SK-N-SH treated with all-trans-retinoic acid at 6 μM for 48 hours (cell line): ENCODE measurements around the gene TNFRSF4.

Experiments used
- ATAC-seq: fragments of 200-7000 bp; cut with Tn5 transposase; 3 replicates; pipeline ENCODE4 v1.9.1; 2020; ENCODE audit warnings: mild to moderate bottlenecking, moderate library complexity
- ARNTL ChIP-seq: fragments of 450-650 bp; formaldehyde crosslinking; IDR thresholded peaks from 2 replicates; pipeline ENCODE4 v1.5.0; 2020; ENCODE audit warnings: low read depth, mild to moderate bottlenecking, moderate library complexity, borderline replicate concordance
- BACH2 ChIP-seq: fragments of 250-450 bp; sonication (Bioruptor Pico); IDR thresholded peaks from 2 replicates; pipeline ENCODE4 v1.9.0; 2021; ENCODE audit warnings: mild to moderate bottlenecking, borderline replicate concordance
- CSDC2 ChIP-seq: fragments of 250-450 bp; sonication (Bioruptor Pico); IDR thresholded peaks from 2 replicates; pipeline ENCODE4 v1.5.0; 2020; ENCODE audit warnings: mild to moderate bottlenecking, moderate library complexity
- CSRNP3 ChIP-seq: fragments of 250-450 bp; sonication (Bioruptor Pico); IDR thresholded peaks from 2 replicates; pipeline ENCODE4 v1.5.1; 2021; ENCODE audit warnings: mild to moderate bottlenecking, moderate library complexity
- ESRRG ChIP-seq: fragments of 250-450 bp; sonication (Bioruptor Pico); IDR thresholded peaks from 2 replicates; pipeline ENCODE4 v1.6.1; 2021; ENCODE audit warnings: mild to moderate bottlenecking
- GLIS3 ChIP-seq: fragments of 250-450 bp; sonication (Bioruptor Pico); IDR thresholded peaks from 2 replicates; pipeline ENCODE4 v1.5.0; 2020; ENCODE audit warnings: mild to moderate bottlenecking, moderate library complexity
- ISL1 ChIP-seq: fragments of 250-450 bp; sonication (Bioruptor Pico); IDR thresholded peaks from 2 replicates; pipeline ENCODE4 v2.1.2; 2022; ENCODE audit warnings: mild to moderate bottlenecking, moderate library complexity
- OSR1 ChIP-seq: fragments of 250-450 bp; sonication (Bioruptor Pico); IDR thresholded peaks from 2 replicates; pipeline ENCODE4 v1.8.0; 2022; ENCODE audit warnings: moderate library complexity, mild to moderate bottlenecking, inconsistent platforms
- PATZ1 ChIP-seq: fragments of 250-450 bp; sonication (Bioruptor Pico); IDR thresholded peaks from 2 replicates; pipeline ENCODE4 v1.8.0; 2020; ENCODE audit warnings: mild to moderate bottlenecking, moderate library complexity, borderline replicate concordance
- PPARA ChIP-seq: fragments of 250-450 bp; sonication (Bioruptor Pico); IDR thresholded peaks from 2 replicates; pipeline ENCODE4 v1.5.0; 2020; ENCODE audit warnings: mild to moderate bottlenecking, borderline replicate concordance
- TCF4 ChIP-seq: fragments of 250-450 bp; sonication (Bioruptor Pico); IDR thresholded peaks from 2 replicates; pipeline ENCODE4 v1.8.0; 2021; ENCODE audit warnings: mild to moderate bottlenecking, moderate library complexity, borderline replicate concordance
- TOX ChIP-seq: fragments of 250-450 bp; sonication (Bioruptor Pico); IDR thresholded peaks from 2 replicates; pipeline ENCODE4 v1.8.0; 2021; ENCODE audit warnings: mild to moderate bottlenecking, moderate library complexity, borderline replicate concordance
- TSHZ2 ChIP-seq: fragments of 250-450 bp; sonication (Bioruptor Pico); IDR thresholded peaks from 2 replicates; pipeline ENCODE4 v1.5.0; 2020; ENCODE audit warnings: mild to moderate bottlenecking, moderate library complexity
- ZC3H10 ChIP-seq: fragments of 250-450 bp; sonication (Bioruptor Pico); IDR thresholded peaks from 2 replicates; pipeline ENCODE4 v1.5.1; 2021; ENCODE audit warnings: mild to moderate bottlenecking, moderate library complexity
- ZFP3 ChIP-seq: fragments of 250-450 bp; sonication (Bioruptor Pico); IDR thresholded peaks from 2 replicates; pipeline ENCODE4 v1.5.0; 2020; ENCODE audit warnings: mild to moderate bottlenecking, moderate library complexity
- ZFP30 ChIP-seq: fragments of 450-650 bp; formaldehyde crosslinking; IDR thresholded peaks from 2 replicates; pipeline ENCODE4 v1.5.0; 2022; ENCODE audit warnings: mild to moderate bottlenecking, moderate library complexity
- ZNF565 ChIP-seq: fragments of 450-650 bp; formaldehyde crosslinking; conservative IDR thresholded peaks from 2 replicates; pipeline ENCODE4 v1.5.0; 2020; ENCODE audit warnings: low read depth, mild to moderate bottlenecking, moderate library complexity
- ZNF70 ChIP-seq: fragments of 450-650 bp; formaldehyde crosslinking; IDR thresholded peaks from 2 replicates; pipeline ENCODE4 v1.5.0; 2020; ENCODE audit warnings: mild to moderate bottlenecking, moderate library complexity
- ZNF8 ChIP-seq: fragments of 450-650 bp; formaldehyde crosslinking; IDR thresholded peaks from 2 replicates; pipeline ENCODE4 v1.5.0; 2020; ENCODE audit warnings: mild to moderate bottlenecking, moderate library complexity
- TF ChIP-seq, protein P1 (sequence below): fragments of 250-450 bp; sonication (Bioruptor Pico); IDR thresholded peaks from 2 replicates; pipeline ENCODE4 v1.8.0; 2021; ENCODE audit warnings: low read depth, mild to moderate bottlenecking, moderate library complexity, borderline replicate concordance

Gene TNFRSF4

DNA sequence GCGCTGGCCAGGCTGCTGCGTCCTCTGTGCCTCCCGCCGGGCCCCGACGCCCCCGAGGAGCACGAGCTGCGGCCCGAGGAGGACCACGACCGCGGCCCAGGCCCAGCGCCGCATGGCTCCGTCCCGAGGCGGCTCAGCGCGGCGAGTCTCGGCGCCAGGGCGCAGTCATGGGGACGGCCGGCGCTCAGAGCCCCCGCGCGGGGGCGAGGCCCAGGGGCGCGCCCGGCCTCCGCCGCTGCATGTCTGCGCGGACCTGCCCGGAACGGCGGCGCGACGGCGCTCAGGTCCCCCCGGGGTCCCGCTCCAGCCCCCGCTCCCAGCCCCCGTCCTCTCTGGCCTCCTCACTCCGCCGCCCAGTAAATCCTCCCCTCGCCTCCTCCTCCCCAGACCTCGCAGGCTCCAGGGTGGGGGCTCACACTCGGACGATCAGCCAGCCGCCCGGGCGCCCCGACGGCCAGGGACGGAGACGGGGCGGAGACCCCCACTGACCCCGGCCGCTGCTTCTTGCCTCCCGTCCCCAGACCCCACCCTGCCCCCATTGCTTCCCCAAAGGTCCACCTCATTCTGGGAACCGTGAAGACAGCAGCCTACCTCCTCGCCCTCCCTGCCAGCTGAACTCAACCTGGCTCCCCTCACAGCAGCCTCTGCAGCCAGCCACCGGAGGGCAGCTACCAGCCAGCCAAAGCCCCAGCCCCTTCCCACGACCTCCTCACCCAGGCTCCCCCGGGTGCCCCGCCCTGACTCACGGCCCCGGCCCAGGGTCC is 32.8 kb upstream of the TNFRSF4 start, which contains the start of gene C1QTNF12:
Gene C1QTNF12 (minus strand): TSS at position 146 of the 764 bp plus-strand sequence. CDS start 32 bp downstream, at position 114.
- no peak for TF ChIP-seq PATZ1 (CRISPR knock-in tag)
- no peak for TF ChIP-seq ZNF70 (CRISPR knock-in tag)
- no peak for TF ChIP-seq TOX (CRISPR knock-in tag)
- TF ChIP-seq, all 23 proteins: peak for 0
- peak; percentile 34 for ATAC-seq

DNA sequence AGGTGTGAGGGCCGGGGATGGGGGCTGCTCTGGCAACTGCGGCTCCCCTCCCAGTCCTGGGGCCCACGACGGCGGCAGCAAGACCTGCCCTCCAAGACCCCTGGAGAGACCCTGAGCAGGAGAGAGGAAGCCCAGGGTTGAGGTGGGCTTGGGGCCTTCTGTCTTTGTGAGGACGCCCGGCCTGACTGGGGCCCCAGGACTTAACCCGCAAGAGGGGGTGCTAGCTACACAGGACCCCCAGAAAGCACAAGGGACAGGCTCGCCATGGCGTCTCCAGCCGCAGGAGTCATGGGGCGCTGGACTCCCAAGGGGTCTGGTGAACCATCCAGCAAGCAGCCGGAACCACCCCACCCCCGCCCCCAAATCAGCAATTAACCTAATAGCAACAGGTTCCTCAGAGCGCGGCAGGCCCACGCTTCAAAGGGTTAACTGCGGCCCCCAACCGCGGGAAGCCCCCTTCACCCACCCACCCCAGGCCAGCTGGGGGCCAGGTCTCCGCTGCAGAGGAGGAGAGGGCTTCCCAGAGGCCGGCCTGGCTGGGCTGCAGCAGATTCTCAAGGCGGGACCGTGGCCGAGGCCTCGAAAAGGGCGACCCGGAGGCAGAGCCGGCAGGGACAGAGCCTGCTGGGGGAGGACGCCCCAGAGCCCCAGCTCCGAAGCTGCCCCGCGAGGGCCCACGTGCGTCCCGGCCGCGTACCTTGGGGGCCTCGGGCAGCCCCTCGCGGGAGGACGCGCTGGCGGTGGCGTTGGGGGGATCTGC is 32.0 kb upstream of the TNFRSF4 start:
- ATAC-seq: no peak
- TF ChIP-seq ZNF565 (CRISPR knock-in tag) (no peak), OSR1 (CRISPR knock-in tag) (no peak), TCF4 (CRISPR knock-in tag) (no peak), BACH2 (CRISPR knock-in tag) (no peak), PATZ1 (CRISPR knock-in tag) (no peak), TSHZ2 (CRISPR knock-in tag) (no peak), ZNF8 (CRISPR knock-in tag) (no peak), ESRRG (CRISPR knock-in tag) (no peak), TOX (CRISPR knock-in tag) (no peak), ISL1 (no peak), ARNTL (no peak), ZFP3 (CRISPR knock-in tag) (no peak)
- TF ChIP-seq, protein P1, sequence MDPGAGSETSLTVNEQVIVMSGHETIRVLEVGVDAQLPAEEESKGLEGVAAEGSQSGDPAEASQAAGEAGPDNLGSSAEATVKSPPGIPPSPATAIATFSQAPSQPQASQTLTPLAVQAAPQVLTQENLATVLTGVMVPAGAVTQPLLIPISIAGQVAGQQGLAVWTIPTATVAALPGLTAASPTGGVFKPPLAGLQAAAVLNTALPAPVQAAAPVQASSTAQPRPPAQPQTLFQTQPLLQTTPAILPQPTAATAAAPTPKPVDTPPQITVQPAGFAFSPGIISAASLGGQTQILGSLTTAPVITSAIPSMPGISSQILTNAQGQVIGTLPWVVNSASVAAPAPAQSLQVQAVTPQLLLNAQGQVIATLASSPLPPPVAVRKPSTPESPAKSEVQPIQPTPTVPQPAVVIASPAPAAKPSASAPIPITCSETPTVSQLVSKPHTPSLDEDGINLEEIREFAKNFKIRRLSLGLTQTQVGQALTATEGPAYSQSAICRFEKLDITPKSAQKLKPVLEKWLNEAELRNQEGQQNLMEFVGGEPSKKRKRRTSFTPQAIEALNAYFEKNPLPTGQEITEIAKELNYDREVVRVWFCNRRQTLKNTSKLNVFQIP (CRISPR knock-in tag): no peak

DNA sequence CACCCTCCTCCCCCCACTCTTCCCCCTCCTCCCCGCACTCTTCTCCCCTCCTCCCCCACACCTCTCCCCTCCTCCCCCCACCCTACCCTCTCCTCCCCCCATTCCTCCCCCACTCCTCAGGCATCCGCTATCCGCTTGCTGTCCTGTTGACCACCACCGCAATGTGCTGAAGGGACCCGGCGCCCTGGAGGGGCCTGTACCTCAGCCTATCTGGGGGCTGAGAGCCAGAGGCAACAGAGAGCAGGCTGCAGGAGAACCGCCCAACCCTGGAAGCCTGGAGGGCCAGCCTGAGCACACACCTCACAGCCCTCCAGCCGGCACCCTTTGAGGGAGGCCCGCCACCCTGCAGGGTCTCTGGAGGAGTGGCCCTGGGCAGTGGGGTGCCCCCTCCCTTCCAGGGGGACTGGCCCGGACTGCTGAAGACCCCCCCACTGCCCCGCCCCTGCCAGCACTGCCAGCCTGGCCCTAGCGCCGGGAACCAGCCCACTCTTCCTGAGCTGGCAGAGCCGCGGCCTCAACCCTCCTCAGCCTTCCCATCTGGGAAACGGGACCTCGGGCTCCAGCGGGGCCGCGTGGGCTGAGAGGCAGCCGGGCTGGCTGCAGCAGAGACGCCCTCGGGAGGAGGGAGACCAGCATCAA is 31.3 kb upstream of the TNFRSF4 start:
- no peak for ATAC-seq
- no peak for TF ChIP-seq ZFP30 (CRISPR knock-in tag)
- TF ChIP-seq PATZ1 (CRISPR knock-in tag): no peak
- no peak for TF ChIP-seq ZC3H10 (CRISPR knock-in tag)
- no peak for TF ChIP-seq CSRNP3 (CRISPR knock-in tag)
- no peak for TF ChIP-seq TSHZ2 (CRISPR knock-in tag)
- TF ChIP-seq PPARA (CRISPR knock-in tag): no peak
- TF ChIP-seq TOX (CRISPR knock-in tag): no peak
- no peak for TF ChIP-seq ZNF70 (CRISPR knock-in tag)
- no peak for TF ChIP-seq ISL1
- TF ChIP-seq ZNF565 (CRISPR knock-in tag): no peak
- TF ChIP-seq GLIS3 (CRISPR knock-in tag): no peak
- no peak for TF ChIP-seq CSDC2 (CRISPR knock-in tag)
